GM21825 (cell line): ENCODE data around the gene ELF3.
"Not testable (repeated sequence)": the region's sequence is repeated elsewhere in the genome, so short reads cannot be mapped to it uniquely, and the experiment has no call there.

ENCODE experiments used
- ATAC-seq: cut with Tn5 transposase; IDR thresholded peaks from one replicate; pipeline ENCODE4 v1.9.1; 2021; ENCODE audit warnings: mild to moderate bottlenecking, moderate library complexity; ENCODE audit not compliant: unreplicated experiment

The ELF3 gene

DNA sequence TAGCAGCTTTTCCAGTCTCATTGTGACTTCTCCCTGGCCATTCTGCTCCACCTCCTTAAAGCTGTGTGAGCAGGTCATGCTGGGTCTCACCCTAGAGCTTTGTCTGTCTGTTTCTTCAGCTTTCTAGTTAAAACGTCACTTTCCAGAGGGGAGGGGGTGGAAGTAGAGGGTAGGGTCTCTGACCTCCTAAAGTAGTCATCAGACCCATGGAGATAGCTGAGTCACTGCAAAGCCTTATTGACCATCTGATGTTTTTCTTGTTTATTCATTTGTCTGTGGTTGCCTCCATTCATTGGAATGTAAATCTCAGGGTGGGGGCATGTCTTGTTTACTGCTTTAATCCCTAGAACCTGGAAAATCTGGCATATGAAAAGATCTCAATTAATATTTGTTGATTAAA is 52.7 kb downstream of the ELF3 start:
- no peak for ATAC-seq

DNA sequence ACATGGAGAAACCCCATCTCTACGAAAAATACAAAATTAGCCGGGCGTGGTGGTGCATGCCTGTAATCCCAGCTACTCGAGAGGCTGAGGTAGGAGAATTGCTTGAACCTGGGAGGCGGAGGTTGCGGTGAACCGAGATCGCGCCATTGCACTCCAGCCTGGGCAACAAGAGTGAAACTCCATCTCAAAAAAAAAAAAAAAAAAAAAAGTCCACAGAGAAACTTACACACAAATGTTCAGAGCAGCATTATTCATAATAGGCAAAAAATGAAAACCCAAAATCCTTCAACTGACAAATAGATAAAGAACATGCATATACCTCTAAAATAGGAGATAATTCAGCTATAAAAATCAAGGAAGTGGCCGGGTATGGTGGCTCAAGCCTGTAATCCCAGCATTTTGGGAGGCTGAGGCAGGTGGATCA is 54.5 kb downstream of the ELF3 start:
- ATAC-seq: not testable (repeated sequence)
